Stomach smooth muscle (tissue), 2 donors: ENCODE data around the gene SPSB4.

ENCODE experiments used
- H3K27ac ChIP-seq: one replicate; pipeline ENCODE4 v1.7.0; 2013; ENCODE audit warnings: mild to moderate bottlenecking, low read length, inconsistent platforms
- H3K27me3 ChIP-seq, 2 donors: one replicate each; pipeline ENCODE4 v1.7.0; 2013; ENCODE audit warnings: low read length in 2 of 2; ENCODE audit not compliant: insufficient read depth in 2 of 2, control insufficient read depth in 1 of 2
- H3K36me3 ChIP-seq, 2 donors: one replicate each; pipeline ENCODE4 v1.7.0; 2013; ENCODE audit warnings: low read length in 2 of 2; ENCODE audit not compliant: control insufficient read depth in 2 of 2, insufficient read depth in 2 of 2
- H3K4me1 ChIP-seq: one replicate; pipeline ENCODE4 v1.7.0; 2013; ENCODE audit warnings: low read length; ENCODE audit not compliant: control insufficient read depth, insufficient read depth
- H3K4me3 ChIP-seq, 2 donors: one replicate each; pipeline ENCODE4 v1.7.0; 2013; ENCODE audit warnings: low read length in 2 of 2
- H3K9ac ChIP-seq, 2 donors: one replicate each; pipeline ENCODE4 v1.7.0; 2013; ENCODE audit warnings: low read length in 2 of 2, mild to moderate bottlenecking in 1 of 2
- H3K9me3 ChIP-seq, 2 donors: one replicate each; pipeline ENCODE4 v1.7.0; 2013; ENCODE audit warnings: low read length in 2 of 2; ENCODE audit not compliant: control insufficient read depth in 2 of 2
- donor health status: healthy.
- donor health status: Pancreatic carcinoma.

SPSB4 gene

GRCh38 chr3:141055536-141056445 is 4.6 kb downstream of the SPSB4 start:
- Histone ChIP-seq H3K27ac (no peak overlapping the region), H3K4me3 (no peak overlapping the region), H3K9ac (no peak overlapping the region), H3K4me1 (peaks cover 12% of the 10 kb centered on the region), H3K36me3 (no peaks in the 10 kb centered on the region), H3K27me3 (peaks cover 14 to 24% of the 10 kb centered on the region in 2 donors), H3K9me3 (peaks cover 0 to 3% of the 10 kb centered on the region in 2 donors)

- no peak overlapping the region for H3K4me3 ChIP-seq
- H3K9ac ChIP-seq: no peak overlapping the region
- no peak overlapping the region for H3K27ac ChIP-seq
- H3K9me3 ChIP-seq: peaks cover 0 to 3% of the 10 kb centered on the region in 2 donors
- peaks cover 9% of the 10 kb centered on the region for H3K4me1 ChIP-seq
- H3K36me3 ChIP-seq: no peaks in the 10 kb centered on the region
- peaks cover 12 to 24% of the 10 kb centered on the region in 2 donors for H3K27me3 ChIP-seq
Measured at GRCh38 chr3:141056751-141057171, 5.6 kb downstream of the SPSB4 start.

DNA sequence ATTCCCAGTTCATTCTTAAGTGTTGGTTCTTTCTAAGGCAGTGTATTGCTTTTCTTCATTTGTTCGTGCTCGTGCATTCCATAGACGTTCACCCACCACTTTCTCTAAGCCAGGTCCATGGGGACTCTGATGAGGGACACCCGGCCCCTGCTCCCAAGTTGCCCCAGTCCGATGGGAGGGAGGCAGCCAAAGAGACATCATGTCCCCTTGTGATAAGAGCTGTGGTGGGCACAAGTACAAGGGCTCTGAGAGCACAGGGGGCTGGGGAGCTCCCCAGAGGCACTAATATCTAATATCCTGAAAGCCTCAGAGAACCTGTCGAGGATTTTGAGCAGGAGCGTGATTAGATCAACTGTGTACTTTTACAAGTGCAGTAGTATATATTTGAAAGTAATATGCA is 6.3 kb downstream of the SPSB4 start:
- H3K27me3 ChIP-seq: peaks cover 7 to 19% of the 10 kb centered on the region in 2 donors
- H3K4me1 ChIP-seq: peaks cover 3% of the 10 kb centered on the region
- H3K9me3 ChIP-seq: peaks cover 0 to 3% of the 10 kb centered on the region in 2 donors
- H3K27ac ChIP-seq: no peak overlapping the region
- no peak overlapping the region for H3K4me3 ChIP-seq
- no peaks in the 10 kb centered on the region for H3K36me3 ChIP-seq
- H3K9ac ChIP-seq: no peak overlapping the region

DNA sequence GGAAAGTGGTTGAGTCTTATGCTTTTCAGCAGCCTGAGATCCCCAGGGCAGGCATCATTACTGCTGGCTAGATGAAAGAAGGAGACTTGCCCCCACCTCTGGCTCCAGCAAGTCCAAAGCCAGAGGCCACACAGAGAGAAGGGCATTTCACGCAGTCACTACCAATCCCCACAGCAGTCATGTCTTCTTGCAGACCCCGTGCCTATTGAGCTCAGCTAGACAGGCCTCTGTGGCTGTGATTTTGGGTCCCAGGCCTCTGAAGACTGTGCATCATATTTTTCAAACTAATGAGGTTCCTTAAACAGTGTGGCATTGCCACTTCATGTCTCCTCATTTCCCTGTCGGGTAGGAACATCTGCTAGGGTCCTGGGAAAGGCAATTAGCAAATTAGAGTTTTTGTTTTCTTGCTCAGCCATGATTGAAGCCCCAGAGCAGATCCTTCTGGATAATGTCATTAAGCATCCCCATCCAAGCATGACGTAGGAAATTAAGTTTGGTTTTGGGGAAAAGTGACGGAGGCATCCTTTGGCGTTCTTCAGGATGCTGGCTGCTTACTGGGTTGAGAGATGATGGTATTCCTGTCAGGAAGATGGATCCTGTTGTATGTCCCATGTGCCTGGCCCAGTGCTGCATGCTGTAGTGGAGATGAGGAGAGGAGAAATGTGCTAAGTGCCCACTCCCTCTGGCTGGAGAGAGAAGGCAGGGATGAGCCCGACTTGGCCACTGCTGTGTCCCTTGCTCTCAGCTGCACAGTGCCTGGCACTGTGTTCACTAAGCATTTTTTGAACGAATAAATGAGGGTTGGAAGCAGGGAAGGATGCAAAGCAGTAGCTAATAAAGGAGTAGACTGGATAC is 7.0 kb downstream of the SPSB4 start:
- H3K36me3 ChIP-seq: no peaks in the 10 kb centered on the region
- H3K27me3 ChIP-seq: peaks cover 5 to 13% of the 10 kb centered on the region in 2 donors
- H3K27ac ChIP-seq: no peak overlapping the region
- H3K9ac ChIP-seq: no peak overlapping the region
- peaks cover 0 to 3% of the 10 kb centered on the region in 2 donors for H3K9me3 ChIP-seq
- H3K4me3 ChIP-seq: no peak overlapping the region
- H3K4me1 ChIP-seq: no peaks in the 10 kb centered on the region

DNA sequence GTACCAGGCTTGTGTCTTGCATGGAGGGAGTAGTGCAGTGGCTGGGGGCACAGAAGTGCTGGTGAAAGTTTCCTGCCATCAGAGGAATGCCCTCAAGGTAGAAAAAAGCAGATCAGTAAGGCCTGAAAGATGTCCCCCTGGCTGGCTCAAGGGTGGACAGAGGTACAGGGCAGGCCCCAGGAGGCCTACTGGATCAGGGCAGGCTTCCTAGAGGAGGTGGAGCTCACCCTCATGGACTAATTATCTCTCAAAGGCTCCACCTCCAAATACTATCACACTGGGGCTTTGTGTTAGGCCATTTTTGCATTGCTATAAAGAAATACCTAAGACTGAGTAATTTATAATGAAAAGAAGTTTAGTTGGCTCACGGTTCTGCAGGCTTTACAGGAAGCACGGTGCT is 7.8 kb downstream of the SPSB4 start:
- peaks cover 0 to 3% of the 10 kb centered on the region in 2 donors for H3K9me3 ChIP-seq
- H3K4me1 ChIP-seq: peaks cover 3% of the 10 kb centered on the region
- H3K27me3 ChIP-seq: peaks cover 1 to 8% of the 10 kb centered on the region in 2 donors
- no peaks in the 10 kb centered on the region for H3K36me3 ChIP-seq
- H3K9ac ChIP-seq: no peak overlapping the region
- H3K4me3 ChIP-seq: no peak overlapping the region
- no peak overlapping the region for H3K27ac ChIP-seq

GRCh38 chr3:141059816-141060215 is 8.7 kb downstream of the SPSB4 start:
- H3K27me3 ChIP-seq: peaks cover 0 to 6% of the 10 kb centered on the region in 2 donors
- H3K4me1 ChIP-seq: peaks cover 3% of the 10 kb centered on the region
- H3K9me3 ChIP-seq: peaks cover 0 to 3% of the 10 kb centered on the region in 2 donors
- H3K27ac ChIP-seq: no peak overlapping the region
- H3K9ac ChIP-seq: no peak overlapping the region
- H3K36me3 ChIP-seq: no peaks in the 10 kb centered on the region
- no peak overlapping the region for H3K4me3 ChIP-seq

DNA sequence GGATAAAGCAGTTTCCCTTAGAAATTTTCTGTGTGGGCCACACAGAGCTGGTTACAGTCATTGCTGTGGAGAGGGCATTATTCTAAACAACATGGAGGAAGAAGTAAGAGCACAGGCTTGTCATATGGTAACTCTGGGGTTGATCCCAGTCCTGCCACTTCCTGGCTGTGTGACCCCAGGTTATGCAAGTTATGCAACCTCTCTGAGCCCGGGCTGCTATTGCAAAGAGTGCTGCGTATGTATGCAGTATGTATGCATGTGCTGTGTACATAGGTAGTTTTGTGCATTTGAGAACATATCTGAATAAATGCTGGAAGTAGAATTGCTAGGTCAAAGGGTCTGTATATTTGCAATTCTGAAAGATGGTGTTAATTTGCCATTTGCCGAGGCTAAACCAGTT is 9.2 kb downstream of the SPSB4 start:
- Histone ChIP-seq H3K9ac (no peak overlapping the region), H3K4me1 (peaks cover 3% of the 10 kb centered on the region), H3K27ac (no peak overlapping the region), H3K9me3 (peaks cover 0 to 3% of the 10 kb centered on the region in 2 donors), H3K27me3 (peaks cover 0 to 2% of the 10 kb centered on the region in 2 donors), H3K4me3 (no peak overlapping the region), H3K36me3 (no peaks in the 10 kb centered on the region)

DNA sequence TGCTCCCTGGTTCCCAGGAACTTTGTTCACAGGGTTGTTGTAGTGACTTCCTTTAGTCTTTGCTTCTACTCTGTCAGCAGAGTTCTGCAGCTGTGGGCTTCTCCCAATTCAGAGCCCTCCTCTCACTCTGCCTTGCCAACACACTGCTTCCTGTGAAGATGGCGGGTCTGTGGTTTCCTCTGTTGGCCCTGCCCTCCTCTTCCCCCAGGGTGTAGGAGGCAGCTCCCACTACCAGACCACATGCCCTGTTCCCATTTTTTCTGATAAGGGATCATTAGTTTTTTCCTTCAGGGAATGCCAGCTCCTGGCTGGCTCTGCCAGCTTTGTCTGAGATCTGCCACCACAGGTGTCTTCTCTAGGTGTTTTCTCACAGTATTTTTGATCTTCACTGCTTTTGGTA is 12.7 kb downstream of the SPSB4 start:
- Histone ChIP-seq H3K9me3 (peaks cover 0 to 3% of the 10 kb centered on the region in 2 donors), H3K9ac (no peak overlapping the region), H3K36me3 (no peaks in the 10 kb centered on the region), H3K4me1 (peaks cover 5% of the 10 kb centered on the region), H3K27me3 (no peaks in the 10 kb centered on the region), H3K4me3 (no peak overlapping the region), H3K27ac (no peak overlapping the region)

DNA sequence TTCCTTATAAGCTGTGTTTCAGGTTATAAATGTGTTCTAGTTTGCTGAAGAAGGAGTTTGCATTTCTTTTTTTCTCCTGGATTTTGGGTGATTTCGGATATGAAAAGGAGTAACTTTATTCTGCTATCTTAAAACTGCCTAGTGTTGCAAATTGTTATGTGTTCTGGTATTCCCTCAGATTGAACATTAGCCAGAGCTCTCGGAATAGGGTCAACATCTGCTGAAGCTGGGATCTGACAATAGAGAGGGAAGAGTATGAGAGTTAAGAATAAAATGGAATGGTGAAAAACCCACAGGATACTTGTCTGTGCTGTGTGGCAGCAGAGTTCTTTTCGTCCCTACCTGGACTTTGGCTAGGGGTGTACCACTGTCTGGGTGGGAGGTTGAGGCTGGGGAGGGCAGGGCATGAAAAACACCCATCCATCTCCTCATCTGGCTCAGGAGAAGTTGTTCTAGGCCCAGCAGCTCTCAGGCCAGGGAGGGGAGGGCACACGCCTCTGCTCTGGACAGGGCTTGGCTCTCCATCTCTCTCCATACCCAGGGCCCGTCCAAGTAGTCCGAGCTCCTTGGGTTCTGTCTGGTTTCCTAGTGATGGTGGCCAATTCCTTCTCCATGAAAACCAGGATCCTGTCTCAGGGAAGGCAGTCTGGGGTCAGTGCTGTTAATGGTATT is 13.2 kb downstream of the SPSB4 start:
- Histone ChIP-seq H3K9me3 (peaks cover 0 to 1% of the 10 kb centered on the region in 2 donors), H3K4me1 (peaks cover 5% of the 10 kb centered on the region), H3K4me3 (no peak overlapping the region), H3K9ac (no peak overlapping the region), H3K27ac (no peak overlapping the region), H3K27me3 (no peaks in the 10 kb centered on the region), H3K36me3 (no peaks in the 10 kb centered on the region)

GRCh38 chr3:141065258-141065657 is 14.1 kb downstream of the SPSB4 start:
- H3K4me1 ChIP-seq: peaks cover 5% of the 10 kb centered on the region
- H3K27me3 ChIP-seq: no peaks in the 10 kb centered on the region
- H3K27ac ChIP-seq: no peak overlapping the region
- no peaks in the 10 kb centered on the region for H3K36me3 ChIP-seq
- H3K4me3 ChIP-seq: no peak overlapping the region
- H3K9me3 ChIP-seq: no peaks in the 10 kb centered on the region
- H3K9ac ChIP-seq: no peak overlapping the region
